CD14-positive monocyte (primary cell): ENCODE data around the gene SPARC. TPM values are rescaled to one million over a fixed set of nuclear protein-coding genes. Genes with fewer than 3 reads are reported as not detected.
"Not testable (repeated sequence)": the region's sequence is repeated elsewhere in the genome, so short reads cannot be mapped to it uniquely, and the experiment has no call there.

Source experiments
- DNase-seq, 3 donors: peaks; one replicate each; pipeline ENCODE4 v3.0.0-alpha.2; 2011 to 2022
- H2AFZ ChIP-seq: 2 replicates; pipeline ENCODE4 v1.6.0; 2012; ENCODE audit warnings: mild to moderate bottlenecking, low read depth, low read length, inconsistent platforms; ENCODE audit not compliant: insufficient read depth, poor library complexity, severe bottlenecking
- H3K27ac ChIP-seq, 2 donors: 1 replicate in 1 of 2; 2 replicates in 1 of 2; pipeline ENCODE4 v1.5.1; 2012 to 2013; ENCODE audit warnings: low read length in 2 of 2, control low read depth in 1 of 2, inconsistent platforms in 1 of 2, low read depth in 1 of 2, mild to moderate bottlenecking in 1 of 2
- H3K27me3 ChIP-seq, 2 donors: one replicate each; pipeline versions ENCODE4 v1.6.0 to v1.6.1; 2011 to 2013; ENCODE audit warnings: low read length in 2 of 2; ENCODE audit not compliant: control insufficient read depth in 2 of 2, insufficient read depth in 2 of 2
- H3K36me3 ChIP-seq, 2 donors: replicated peaks in 1 of 2; 1 replicate in 1 of 2; 2 replicates in 1 of 2; pipeline versions ENCODE4 v1.5.1 to v1.6.1; 2012 to 2013; ENCODE audit warnings: low read length in 2 of 2, control low read depth in 1 of 2, inconsistent platforms in 1 of 2, mild to moderate bottlenecking in 1 of 2; ENCODE audit not compliant: insufficient read depth in 2 of 2, control insufficient read depth in 1 of 2
- H3K4me1 ChIP-seq, 2 donors: 1 replicate in 1 of 2; 2 replicates in 1 of 2; pipeline versions ENCODE4 v1.5.1 to v1.6.1; 2012 to 2013; ENCODE audit warnings: low read length in 2 of 2, control low read depth in 1 of 2, inconsistent platforms in 1 of 2, mild to moderate bottlenecking in 1 of 2, moderate library complexity in 1 of 2; ENCODE audit not compliant: insufficient read depth in 2 of 2, control insufficient read depth in 1 of 2
- H3K4me2 ChIP-seq: replicated peaks from 2 replicates; pipeline ENCODE3; 2012; ENCODE audit warnings: low read length, moderate library complexity, mild to moderate bottlenecking; ENCODE audit not compliant: poor library complexity, severe bottlenecking; ENCODE audit errors: extremely low read depth
- H3K4me3 ChIP-seq, 3 experiments: fragments of 200-600 bp in 1 of 3; sonication (generic) in 1 of 3; replicated peaks in 1 of 3; 1 replicate in 2 of 3; 2 replicates in 1 of 3; pipeline ENCODE4 v1.5.1; 2011 to 2013; ENCODE audit warnings: low read length in 3 of 3, mild to moderate bottlenecking in 3 of 3, control low read depth in 2 of 3, low read depth in 2 of 3, inconsistent platforms in 1 of 3, moderate library complexity in 1 of 3
- H3K79me2 ChIP-seq: 2 replicates; pipeline ENCODE4 v1.6.0; 2012; ENCODE audit warnings: mild to moderate bottlenecking, control low read depth, inconsistent platforms, low read length, moderate library complexity; ENCODE audit not compliant: insufficient read depth
- H3K9ac ChIP-seq: 2 replicates; pipeline ENCODE4 v1.6.0; 2017; ENCODE audit warnings: low read length, mild to moderate bottlenecking; ENCODE audit not compliant: insufficient read depth, poor library complexity, severe bottlenecking
- H3K9me3 ChIP-seq, 2 donors: replicated peaks in 1 of 2; 1 replicate in 1 of 2; 2 replicates in 1 of 2; pipeline versions ENCODE4 v1.5.1 to v1.6.1; 2012 to 2013; ENCODE audit warnings: low read length in 2 of 2, control low read depth in 1 of 2; ENCODE audit not compliant: control insufficient read depth in 1 of 2, insufficient read depth in 1 of 2
- H4K20me1 ChIP-seq: 2 replicates; pipeline ENCODE4 v1.6.0; 2012; ENCODE audit warnings: mild to moderate bottlenecking, low read length, control low read depth, moderate library complexity; ENCODE audit not compliant: insufficient read depth
- H3K27ac Mint-ChIP-seq, 7 donors: one replicate each; pipeline ENCODE4 v1.8.0; 2020; ENCODE audit warnings: mild to moderate bottlenecking in 7 of 7, mixed read lengths in 7 of 7, moderate library complexity in 6 of 7, inconsistent platforms in 2 of 7
- H3K27me3 Mint-ChIP-seq, 3 donors: one replicate each; pipeline ENCODE4 v1.8.0; 2021 to 2022; ENCODE audit warnings: low read depth in 3 of 3, mild to moderate bottlenecking in 3 of 3, mixed read lengths in 3 of 3, moderate library complexity in 3 of 3, inconsistent platforms in 1 of 3
- H3K36me3 Mint-ChIP-seq, 2 donors: one replicate each; pipeline ENCODE4 v1.8.0; 2020; ENCODE audit warnings: mixed read lengths in 2 of 2, inconsistent platforms in 1 of 2, mild to moderate bottlenecking in 1 of 2
- H3K4me1 Mint-ChIP-seq: one replicate; pipeline ENCODE4 v1.8.0; 2020; ENCODE audit warnings: mild to moderate bottlenecking, mixed read lengths
- H3K4me3 Mint-ChIP-seq, 2 donors: one replicate each; pipeline ENCODE4 v1.8.0; 2020; ENCODE audit warnings: mild to moderate bottlenecking in 2 of 2, mixed read lengths in 2 of 2, moderate library complexity in 1 of 2
- H3K9me3 Mint-ChIP-seq, 7 donors: one replicate each; pipeline ENCODE4 v1.8.0; 2020 to 2022; ENCODE audit warnings: mixed read lengths in 7 of 7, mild to moderate bottlenecking in 6 of 7, moderate library complexity in 6 of 7, inconsistent platforms in 2 of 7
- WGBS: methylation state at CpG from one replicate; pipeline ENCODE4 v1.1.5; 2013; ENCODE audit warnings: missing lambda C conversion rate; ENCODE audit not compliant: insufficient coverage; 5-methylcytosine and 5-hydroxymethylcytosine counted together
- intact Hi-C, 2 donors: fragments of 100-400 bp; cut with micrococcal nuclease; formaldehyde crosslinking; loops; one replicate each; pipeline versions ENCODE4 v1.15.0 to v1.15.1; 2023
- polyA plus RNA-seq, 3 donors: library from polyadenylated mRNA; depleted of rRNA in 1 of 3; unstranded in 2 of 3; stranded (reverse) in 1 of 3; fragments of 300-500 nt in 2 of 3; fragments of >200 nt in 1 of 3; fragmentation: Illumina TruSeq in 2 of 3; gene quantifications; 1 replicate in 2 of 3; 2 replicates in 1 of 3; pipeline ENCODE4 v1.2.3, GENCODE V29; 2012 to 2021
- TF ChIP-seq, protein P1 (sequence below): fragments of 200-600 bp; IDR thresholded peaks from one replicate; pipeline ENCODE4 v1.8.0; 2022; ENCODE audit warnings: antibody characterized with exemption, mild to moderate bottlenecking

Gene SPARC
- polyA plus RNA-seq, 3 donors: 3.0 to 19.7 (median 10.7) TPM

DNA sequence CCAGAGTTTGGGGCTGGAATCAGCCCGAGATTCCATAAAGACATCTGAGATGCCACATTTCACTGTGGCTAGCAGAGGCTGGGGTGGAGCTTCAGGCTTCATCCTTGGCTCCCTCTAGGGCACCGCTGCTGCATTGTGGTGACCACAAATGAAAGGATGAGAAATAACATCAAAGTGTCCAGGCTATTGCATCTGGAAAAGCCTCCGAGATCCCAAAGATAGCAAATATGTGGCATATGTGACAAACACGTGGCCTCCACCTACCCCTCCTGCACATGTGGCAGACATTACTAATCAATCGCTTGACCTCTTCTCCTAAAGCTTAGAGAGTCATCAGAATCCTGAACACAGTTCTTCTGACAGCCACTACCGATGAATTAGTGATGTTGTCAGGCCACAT lies 4.5 kb downstream of the SPARC start:
- H3K4me2 ChIP-seq: no peak overlapping the region
- Mint-ChIP-seq H3K27me3 (peaks cover 4 to 17% (median 7%) of the 10 kb centered on the region in 3 donors), H3K4me1 (peaks cover 66% of the 10 kb centered on the region), H3K27ac (peak overlapping the region in 1 of 7 donors; percentile 38), H3K4me3 (no peak overlapping the region), H3K9me3 (peaks cover 0 to 2% (median 0%) of the 10 kb centered on the region in 7 donors), H3K36me3 (peaks cover 0 to 1% of the 10 kb centered on the region in 2 donors)
- peaks cover 56 to 61% of the 10 kb centered on the region in 2 donors for H3K4me1 ChIP-seq
- no peak overlapping the region for H3K27ac ChIP-seq
- no peak overlapping the region for H3K4me3 ChIP-seq
- intact Hi-C loops: no loop called here
- TF ChIP-seq, protein P1, sequence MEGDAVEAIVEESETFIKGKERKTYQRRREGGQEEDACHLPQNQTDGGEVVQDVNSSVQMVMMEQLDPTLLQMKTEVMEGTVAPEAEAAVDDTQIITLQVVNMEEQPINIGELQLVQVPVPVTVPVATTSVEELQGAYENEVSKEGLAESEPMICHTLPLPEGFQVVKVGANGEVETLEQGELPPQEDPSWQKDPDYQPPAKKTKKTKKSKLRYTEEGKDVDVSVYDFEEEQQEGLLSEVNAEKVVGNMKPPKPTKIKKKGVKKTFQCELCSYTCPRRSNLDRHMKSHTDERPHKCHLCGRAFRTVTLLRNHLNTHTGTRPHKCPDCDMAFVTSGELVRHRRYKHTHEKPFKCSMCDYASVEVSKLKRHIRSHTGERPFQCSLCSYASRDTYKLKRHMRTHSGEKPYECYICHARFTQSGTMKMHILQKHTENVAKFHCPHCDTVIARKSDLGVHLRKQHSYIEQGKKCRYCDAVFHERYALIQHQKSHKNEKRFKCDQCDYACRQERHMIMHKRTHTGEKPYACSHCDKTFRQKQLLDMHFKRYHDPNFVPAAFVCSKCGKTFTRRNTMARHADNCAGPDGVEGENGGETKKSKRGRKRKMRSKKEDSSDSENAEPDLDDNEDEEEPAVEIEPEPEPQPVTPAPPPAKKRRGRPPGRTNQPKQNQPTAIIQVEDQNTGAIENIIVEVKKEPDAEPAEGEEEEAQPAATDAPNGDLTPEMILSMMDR: no peak
- H4K20me1 ChIP-seq: no peaks in the 10 kb centered on the region
- DNase-seq: no peak
- no peaks in the 10 kb centered on the region for H3K27me3 ChIP-seq
- no peaks in the 10 kb centered on the region for H3K9me3 ChIP-seq
- H3K79me2 ChIP-seq: no peaks in the 10 kb centered on the region
- H3K9ac ChIP-seq: no peak overlapping the region
- 90% methylated on average over 3 of the region's 6 CpGs for WGBS
- no peaks in the 10 kb centered on the region for H3K36me3 ChIP-seq
- no peak overlapping the region for H2AFZ ChIP-seq

DNA sequence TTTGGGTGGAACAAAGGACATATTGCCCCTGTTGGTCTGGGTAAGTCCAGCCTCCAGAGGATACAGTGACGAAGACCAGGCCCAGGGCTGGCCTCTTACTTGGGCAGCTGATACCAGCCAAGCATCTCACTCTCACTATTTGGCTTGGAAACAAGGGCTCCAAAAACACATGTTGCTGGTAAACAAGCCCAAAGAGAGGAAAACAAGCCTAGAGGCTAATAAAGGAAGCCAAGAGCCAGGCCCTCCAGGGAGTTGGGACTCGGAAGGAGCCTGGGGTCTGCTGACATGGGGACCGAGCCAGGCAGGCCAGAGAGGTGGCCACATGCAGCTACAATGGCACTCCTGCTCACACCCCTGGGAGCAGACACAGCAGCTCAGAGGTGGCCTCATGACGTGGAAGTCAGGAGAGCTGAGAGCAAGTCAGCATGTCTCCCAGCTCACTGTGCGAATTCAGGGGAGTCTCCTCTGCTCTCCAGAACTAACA lies 5.7 kb downstream of the SPARC start:
- H3K9ac ChIP-seq: no peak overlapping the region
- H3K79me2 ChIP-seq: no peaks in the 10 kb centered on the region
- peaks cover 56 to 61% of the 10 kb centered on the region in 2 donors for H3K4me1 ChIP-seq
- TF ChIP-seq, protein P1: no peak
- no peak overlapping the region for H3K4me3 ChIP-seq
- WGBS: 98% methylated on average over 4 of the region's 5 CpGs
- Mint-ChIP-seq H3K4me3 (no peak overlapping the region), H3K27me3 (peaks cover 0 to 9% (median 0%) of the 10 kb centered on the region in 3 donors), H3K36me3 (peaks cover 0 to 1% of the 10 kb centered on the region in 2 donors), H3K9me3 (peaks cover 0 to 2% (median 0%) of the 10 kb centered on the region in 7 donors), H3K27ac (no peak overlapping the region), H3K4me1 (peaks cover 66% of the 10 kb centered on the region)
- DNase-seq: no peak
- intact Hi-C loops: no loop called here
- H3K36me3 ChIP-seq: no peaks in the 10 kb centered on the region
- no peaks in the 10 kb centered on the region for H4K20me1 ChIP-seq
- no peaks in the 10 kb centered on the region for H3K27me3 ChIP-seq
- H3K27ac ChIP-seq: no peak overlapping the region
- no peak overlapping the region for H3K4me2 ChIP-seq
- H3K9me3 ChIP-seq: no peaks in the 10 kb centered on the region
- no peak overlapping the region for H2AFZ ChIP-seq

DNA sequence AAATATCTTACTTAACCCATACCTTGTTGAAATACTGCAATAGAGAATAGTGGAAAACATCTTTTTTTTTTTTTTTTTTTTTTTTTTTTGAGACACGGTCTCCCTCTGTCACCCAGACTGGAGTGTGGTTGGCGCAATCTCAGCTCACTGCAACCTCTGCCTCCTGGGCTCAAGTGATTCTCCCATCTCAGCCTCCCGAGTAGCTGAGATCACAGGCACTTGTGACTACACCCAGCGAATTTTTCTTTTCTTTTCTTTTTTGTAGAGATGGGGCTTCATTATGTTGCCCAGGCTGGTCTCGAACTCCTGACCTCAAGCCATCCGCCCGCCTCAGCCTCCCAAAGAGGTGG lies 6.6 kb downstream of the SPARC start:
- H4K20me1 ChIP-seq, H3K79me2 ChIP-seq: not testable (repeated sequence)
- peaks cover 56 to 61% of the 10 kb centered on the region in 2 donors for H3K4me1 ChIP-seq

More for the DNA sequence above, 6.6 kb downstream of the SPARC start:
- H3K9me3 ChIP-seq, H3K36me3 ChIP-seq, H3K27me3 ChIP-seq, H3K9ac ChIP-seq, H2AFZ ChIP-seq, H3K27ac Mint-ChIP-seq, H3K27me3 Mint-ChIP-seq, DNase-seq, H3K4me3 Mint-ChIP-seq, H3K27ac ChIP-seq, intact Hi-C loops, H3K4me3 ChIP-seq, H3K36me3 Mint-ChIP-seq, H3K4me2 ChIP-seq, H3K9me3 Mint-ChIP-seq: not testable (repeated sequence)
- 100% methylated on average over 1 of the region's 7 CpGs for WGBS
- peaks cover 66% of the 10 kb centered on the region for H3K4me1 Mint-ChIP-seq
